ENCODE data around the gene BBS9. TPM values are rescaled to one million over a fixed set of nuclear protein-coding genes. Genes with fewer than 3 reads are reported as not detected.

The BBS9 gene
- total RNA-seq, 1 donor, result 33.3 TPM

DNA sequence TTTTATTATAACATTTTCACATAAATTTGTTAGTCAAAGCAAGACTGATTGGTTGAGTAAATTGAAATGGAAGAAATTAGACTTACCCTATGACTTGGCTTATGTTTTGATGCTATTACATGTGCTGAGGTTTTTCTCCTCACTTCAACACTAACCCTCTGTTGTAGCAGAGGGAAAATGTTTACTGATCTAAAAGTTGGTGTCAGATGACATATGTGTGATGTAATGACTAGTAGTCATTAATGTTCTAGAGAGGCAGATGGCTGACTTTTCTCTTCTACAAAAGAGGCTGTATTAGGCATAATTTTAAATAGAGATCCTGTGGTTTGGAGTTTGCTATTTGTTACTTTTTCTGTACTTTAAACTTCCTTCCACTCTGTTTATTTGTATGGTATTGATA lies 266.0 kb downstream of the BBS9 start:
- Histone ChIP-seq H4K20me1 (ENCODE audit: insufficient read depth, low read length) (no peaks in the 10 kb centered on the region), H3K36me3 (ENCODE audit: insufficient read depth, low read length) (no peaks in the 10 kb centered on the region), H3K4me3 (ENCODE audit: insufficient read depth, low read length) (no peak overlapping the region), H3K27me3 (ENCODE audit: insufficient read depth, low read length) (no peaks in the 10 kb centered on the region), H3K79me2 (ENCODE audit: insufficient read depth, low read length) (no peaks in the 10 kb centered on the region), H3K27ac (ENCODE audit: low read depth, low read length) (no peak overlapping the region), H3K4me1 (ENCODE audit: insufficient read depth, low read length) (no peaks in the 10 kb centered on the region), H2AFZ (ENCODE audit: low read length) (no peak overlapping the region), H3K9me3 (ENCODE audit: low read depth, low read length) (no peaks in the 10 kb centered on the region), H3K4me2 (ENCODE audit: insufficient read depth, low read length) (no peak overlapping the region)
- no peak for TF ChIP-seq CTCF (IDR thresholded peaks at IDR 0.05; ENCODE audit: extremely low read depth, low read depth, low read length)
- no peak for DNase-seq (ENCODE audit: insufficient read length, low spot score, missing footprints)

DNA sequence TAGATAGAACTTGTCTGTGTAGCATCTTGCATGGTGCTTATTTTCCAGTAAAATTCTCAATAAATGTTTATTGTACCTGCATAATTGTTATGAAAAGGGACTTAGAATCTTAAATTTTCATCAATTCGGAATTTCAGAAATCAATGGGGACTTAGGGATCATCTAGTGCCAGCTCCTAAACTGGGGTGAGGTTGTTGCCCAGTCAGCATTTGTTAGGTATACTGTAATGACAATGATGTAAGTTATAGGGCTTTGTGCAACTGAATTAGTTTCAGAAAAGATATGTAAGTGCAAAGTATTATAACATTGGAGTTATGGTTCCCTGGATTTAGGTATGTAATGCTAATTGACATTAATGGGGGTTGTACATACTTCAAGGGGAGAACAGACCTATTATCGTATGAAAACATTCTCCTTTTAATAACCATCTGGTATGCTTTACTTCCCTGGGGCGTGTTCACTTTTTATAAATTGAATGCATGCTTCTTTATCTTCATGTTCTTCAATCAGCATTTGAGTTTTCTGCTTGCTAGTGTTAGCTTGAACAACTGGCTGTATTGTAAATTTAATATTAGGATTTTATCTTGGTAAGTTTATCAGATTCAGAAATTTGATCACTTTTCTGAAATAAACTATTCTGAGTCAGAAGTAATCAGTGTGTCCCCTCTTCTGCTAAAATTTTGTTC lies 270.3 kb downstream of the BBS9 start:
- no peaks in the 10 kb centered on the region for H3K4me1 ChIP-seq (ENCODE audit: insufficient read depth, low read length)
- H3K36me3 ChIP-seq (ENCODE audit: insufficient read depth, low read length), result no peaks in the 10 kb centered on the region
- no peak overlapping the region for H3K27ac ChIP-seq (ENCODE audit: low read depth, low read length)
- no peaks in the 10 kb centered on the region for H3K9me3 ChIP-seq (ENCODE audit: low read depth, low read length)
- H3K4me3 ChIP-seq (ENCODE audit: insufficient read depth, low read length), result no peak overlapping the region
- H3K79me2 ChIP-seq (ENCODE audit: insufficient read depth, low read length), result no peaks in the 10 kb centered on the region
- H3K4me2 ChIP-seq (ENCODE audit: insufficient read depth, low read length), result no peak overlapping the region
- no peak for TF ChIP-seq CTCF (IDR thresholded peaks at IDR 0.05; ENCODE audit: extremely low read depth, low read depth, low read length)
- no peak overlapping the region for H2AFZ ChIP-seq (ENCODE audit: low read length)
- DNase-seq (ENCODE audit: insufficient read length, low spot score, missing footprints), result no peak
- H3K27me3 ChIP-seq (ENCODE audit: insufficient read depth, low read length), result no peaks in the 10 kb centered on the region
- no peaks in the 10 kb centered on the region for H4K20me1 ChIP-seq (ENCODE audit: insufficient read depth, low read length)

- H3K4me3 ChIP-seq (ENCODE audit: insufficient read depth, low read length), result no peak overlapping the region
- H4K20me1 ChIP-seq (ENCODE audit: insufficient read depth, low read length), result no peaks in the 10 kb centered on the region
- H3K36me3 ChIP-seq (ENCODE audit: insufficient read depth, low read length), result no peaks in the 10 kb centered on the region
- no peaks in the 10 kb centered on the region for H3K27me3 ChIP-seq (ENCODE audit: insufficient read depth, low read length)
- DNase-seq (ENCODE audit: insufficient read length, low spot score, missing footprints), result no peak
- H3K79me2 ChIP-seq (ENCODE audit: insufficient read depth, low read length), result no peaks in the 10 kb centered on the region
- no peaks in the 10 kb centered on the region for H3K9me3 ChIP-seq (ENCODE audit: low read depth, low read length)
- H3K27ac ChIP-seq (ENCODE audit: low read depth, low read length), result no peak overlapping the region
- H2AFZ ChIP-seq (ENCODE audit: low read length), result no peak overlapping the region
- TF ChIP-seq CTCF (IDR thresholded peaks at IDR 0.05; ENCODE audit: extremely low read depth, low read depth, low read length), result no peak
- H3K4me1 ChIP-seq (ENCODE audit: insufficient read depth, low read length), result no peaks in the 10 kb centered on the region
- H3K4me2 ChIP-seq (ENCODE audit: insufficient read depth, low read length), result no peak overlapping the region
Measured at GRCh38 chr7:33400214-33400538, 270.8 kb downstream of the BBS9 start.

DNA sequence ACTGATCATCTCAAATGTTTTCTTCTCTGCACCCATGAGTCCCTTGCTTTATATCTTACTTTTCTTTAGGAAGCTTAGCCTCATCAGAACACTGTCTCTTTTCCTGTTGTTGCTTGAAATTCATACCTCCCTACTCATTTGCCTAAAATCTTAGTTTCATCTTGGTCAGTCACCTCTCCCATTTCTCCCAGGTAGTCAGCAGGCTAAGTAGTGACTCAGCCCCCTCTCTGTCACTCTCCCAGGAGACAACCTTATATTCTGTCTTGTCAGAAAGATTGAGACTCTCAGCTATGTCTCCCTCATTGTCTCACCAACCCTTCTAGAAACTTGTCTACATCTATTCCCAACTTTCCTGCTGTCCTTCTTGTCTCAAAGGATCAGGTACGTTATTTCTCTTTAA lies 280.9 kb downstream of the BBS9 start:
- no peak for DNase-seq (ENCODE audit: insufficient read length, low spot score, missing footprints)
- Histone ChIP-seq H3K27ac (ENCODE audit: low read depth, low read length) (no peak overlapping the region), H3K4me2 (ENCODE audit: insufficient read depth, low read length) (no peak overlapping the region), H3K36me3 (ENCODE audit: insufficient read depth, low read length) (no peaks in the 10 kb centered on the region), H2AFZ (ENCODE audit: low read length) (no peak overlapping the region), H3K27me3 (ENCODE audit: insufficient read depth, low read length) (no peaks in the 10 kb centered on the region), H3K4me3 (ENCODE audit: insufficient read depth, low read length) (no peak overlapping the region), H3K4me1 (ENCODE audit: insufficient read depth, low read length) (no peaks in the 10 kb centered on the region), H3K9me3 (ENCODE audit: low read depth, low read length) (no peaks in the 10 kb centered on the region), H4K20me1 (ENCODE audit: insufficient read depth, low read length) (no peaks in the 10 kb centered on the region), H3K79me2 (ENCODE audit: insufficient read depth, low read length) (no peaks in the 10 kb centered on the region)
- TF ChIP-seq CTCF (IDR thresholded peaks at IDR 0.05; ENCODE audit: extremely low read depth, low read depth, low read length), result no peak
